Esophagus muscularis mucosa (tissue), 4 donors: Measurements from ENCODE around the gene SMIM27. TPM values are rescaled to one million over a fixed set of nuclear protein-coding genes. Genes with fewer than 3 reads are reported as not detected.

ENCODE experiments used
- DNase-seq: peaks from one replicate; pipeline ENCODE4 v3.0.0-alpha.2; 2017; ENCODE audit errors: extremely low spot score
- H3K27ac ChIP-seq, 4 donors: fragments of 200-600 bp; sonication (generic); replicated peaks in 1 of 4; 1 replicate in 3 of 4; 2 replicates in 1 of 4; pipeline ENCODE4 v1.5.1; 2016 to 2019; ENCODE audit warnings: mild to moderate bottlenecking in 1 of 4
- H3K27me3 ChIP-seq, 4 donors: fragments of 200-600 bp; sonication (generic); one replicate each; pipeline versions ENCODE4 v1.5.1 to v1.6.0; 2016 to 2019
- H3K36me3 ChIP-seq, 4 donors: fragments of 200-600 bp; sonication (generic); one replicate each; pipeline ENCODE4 v1.5.1; 2016 to 2019
- H3K4me1 ChIP-seq, 4 donors: fragments of 200-600 bp; sonication (generic); one replicate each; pipeline ENCODE4 v1.5.1; 2016 to 2019
- H3K4me3 ChIP-seq, 4 donors: fragments of 200-600 bp; sonication (generic); 1 replicate in 2 of 4; 2 replicates in 2 of 4; pipeline ENCODE4 v1.5.1; 2016 to 2019; ENCODE audit warnings: mild to moderate bottlenecking in 4 of 4, moderate library complexity in 1 of 4
- H3K9me3 ChIP-seq, 4 donors: fragments of 200-600 bp; sonication (generic); 1 replicate in 3 of 4; 2 replicates in 1 of 4; pipeline ENCODE4 v1.5.1; 2016 to 2019
- EP300 ChIP-seq: sonication (generic); formaldehyde crosslinking; IDR thresholded peaks from one replicate; pipeline ENCODE4 v1.6.1; 2017; ENCODE audit warnings: antibody characterized with exemption
- POLR2A ChIP-seq: fragments of 450-650 bp; IDR thresholded peaks from one replicate; pipeline ENCODE4 v1.6.1; 2017; ENCODE audit warnings: antibody characterized with exemption, moderate library complexity, mild to moderate bottlenecking, low read depth
- POLR2AphosphoS5 ChIP-seq, 2 donors: sonication (generic); formaldehyde crosslinking; IDR thresholded peaks; one replicate each; pipeline ENCODE4 v1.6.1; 2017; ENCODE audit warnings: antibody characterized with exemption in 2 of 2
- WGBS: methylation state at CpG from one replicate; pipeline ENCODE4 v1.1.5; 2018; 5-methylcytosine and 5-hydroxymethylcytosine counted together
- intact Hi-C: fragments of 100-400 bp; cut with DNase I; formaldehyde crosslinking; loops from one replicate; pipeline ENCODE4 v1.15.1; 2023
- total RNA-seq, 4 donors: library from RNA; depleted of rRNA; stranded (reverse); fragments of >200 nt; gene quantifications; one replicate each; pipeline versions ENCODE4 v1.1.0 to v1.2.1, GENCODE V29; 2016
- TF ChIP-seq, protein P1 (sequence below), 3 experiments: fragments of 200-600 bp in 2 of 3; fragments of 450-650 bp in 1 of 3; sonication (generic) in 2 of 3; IDR thresholded peaks; one replicate each; pipeline ENCODE4 v1.5.1; 2017 to 2019; ENCODE audit warnings: antibody characterized with exemption in 3 of 3, mild to moderate bottlenecking in 2 of 3, moderate library complexity in 1 of 3

The SMIM27 gene, protein sequence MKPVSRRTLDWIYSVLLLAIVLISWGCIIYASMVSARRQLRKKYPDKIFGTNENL
- total RNA-seq: 10 to 100 TPM in 1 of 4 donors, 1 to 10 TPM in 3; 4.8 to 11.2 (median 7.8) TPM

DNA sequence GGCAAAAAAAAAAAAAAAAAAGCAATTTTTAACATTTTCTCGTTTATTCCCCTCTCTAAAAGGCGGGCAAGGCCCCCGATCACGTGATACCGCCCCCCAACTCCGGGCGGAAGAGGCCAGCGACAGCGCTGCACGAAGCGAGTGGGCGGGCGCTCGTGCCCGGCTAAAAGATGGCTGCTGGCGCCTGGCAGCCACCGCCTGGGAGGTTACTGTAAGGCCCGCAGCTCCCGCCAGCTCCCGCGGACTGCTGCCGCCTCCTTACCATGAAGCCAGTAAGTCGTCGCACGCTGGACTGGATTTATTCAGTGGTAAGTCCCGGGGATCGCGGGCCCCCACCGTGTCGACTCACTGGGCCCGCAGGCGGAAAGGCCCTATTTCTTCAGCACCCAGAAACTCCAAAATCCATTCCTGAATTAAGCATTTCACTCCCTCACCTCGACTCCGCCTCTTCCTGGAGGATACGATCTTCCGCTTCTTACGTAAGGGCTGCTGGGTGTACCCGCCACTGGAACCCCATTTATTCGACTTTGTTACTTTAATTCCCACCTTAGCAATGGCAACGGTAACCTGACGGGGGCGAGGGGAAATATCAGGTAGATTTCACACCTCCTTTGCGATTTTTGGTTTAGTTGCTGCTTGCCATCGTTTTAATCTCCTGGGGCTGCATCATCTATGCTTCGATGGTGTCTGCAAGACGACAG, at the start of gene SMIM27, which contains the start of gene TOPORS:
SMIM27 (plus strand) TSS at position 156 of the 701 bp plus-strand sequence; CDS start at position 264, 108 bp downstream.
TOPORS (minus strand) TSS at position 415 of the 701 bp plus-strand sequence; CDS start at position 265, 150 bp downstream.
- no peaks in the 10 kb centered on the region for H3K27me3 ChIP-seq
- H3K4me3 ChIP-seq: peak within 1 kb of the TSS; percentile 69 to 86 (median 78)
- TF ChIP-seq POLR2AphosphoS5 (IDR thresholded peaks at IDR 0.05) (peak; percentile 85 to 90), POLR2A (peak; percentile 19), EP300 (no peak)
- TF ChIP-seq, protein P1, sequence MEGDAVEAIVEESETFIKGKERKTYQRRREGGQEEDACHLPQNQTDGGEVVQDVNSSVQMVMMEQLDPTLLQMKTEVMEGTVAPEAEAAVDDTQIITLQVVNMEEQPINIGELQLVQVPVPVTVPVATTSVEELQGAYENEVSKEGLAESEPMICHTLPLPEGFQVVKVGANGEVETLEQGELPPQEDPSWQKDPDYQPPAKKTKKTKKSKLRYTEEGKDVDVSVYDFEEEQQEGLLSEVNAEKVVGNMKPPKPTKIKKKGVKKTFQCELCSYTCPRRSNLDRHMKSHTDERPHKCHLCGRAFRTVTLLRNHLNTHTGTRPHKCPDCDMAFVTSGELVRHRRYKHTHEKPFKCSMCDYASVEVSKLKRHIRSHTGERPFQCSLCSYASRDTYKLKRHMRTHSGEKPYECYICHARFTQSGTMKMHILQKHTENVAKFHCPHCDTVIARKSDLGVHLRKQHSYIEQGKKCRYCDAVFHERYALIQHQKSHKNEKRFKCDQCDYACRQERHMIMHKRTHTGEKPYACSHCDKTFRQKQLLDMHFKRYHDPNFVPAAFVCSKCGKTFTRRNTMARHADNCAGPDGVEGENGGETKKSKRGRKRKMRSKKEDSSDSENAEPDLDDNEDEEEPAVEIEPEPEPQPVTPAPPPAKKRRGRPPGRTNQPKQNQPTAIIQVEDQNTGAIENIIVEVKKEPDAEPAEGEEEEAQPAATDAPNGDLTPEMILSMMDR (IDR thresholded peaks at IDR 0.05): peak in 1 of 3 experiments; percentile 4
- peak within 1 kb of the TSS; percentile 90 to 96 (median 92) for H3K27ac ChIP-seq
- H3K36me3 ChIP-seq: peaks cover 0 to 10% (median 0%) of the 10 kb centered on the region in 4 donors
- peaks cover 26 to 41% (median 34%) of the 10 kb centered on the region in 4 donors for H3K4me1 ChIP-seq
- intact Hi-C loops: loop anchor here (5.0 kb wide), 1 partner anchor 165 kb away; no protein-coding TSS in a partner anchor
- H3K9me3 ChIP-seq: no peaks in the 10 kb centered on the region
- DNase-seq: peak; percentile 96
- WGBS: under 1% methylated on average over 29 of the region's 46 CpGs

DNA sequence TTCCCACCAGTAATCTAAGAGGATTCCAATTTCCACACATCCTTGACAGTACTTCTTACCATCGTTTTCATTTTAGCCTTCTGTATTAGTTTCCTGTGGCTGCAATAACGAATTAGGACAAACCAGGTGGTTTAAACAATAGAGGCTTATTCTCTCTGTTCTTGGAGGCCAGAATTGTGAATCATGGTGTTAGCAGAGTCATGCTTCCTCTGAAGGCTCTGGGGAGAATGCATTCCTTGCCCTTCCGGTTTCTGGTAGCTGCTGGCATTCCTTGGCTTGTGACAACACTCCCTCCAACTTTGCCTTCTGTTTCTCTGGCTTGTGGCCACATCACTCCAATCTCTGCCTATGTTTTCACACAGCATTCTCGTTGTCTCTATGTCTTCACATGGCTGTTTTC, 49.7 kb upstream of the SMIM27 start:
- intact Hi-C loops: no loop called here
- Histone ChIP-seq H3K4me3 (no peak overlapping the region), H3K4me1 (peaks cover 0 to 5% (median under 1%) of the 10 kb centered on the region in 4 donors), H3K36me3 (peaks cover 8 to 33% (median 23%) of the 10 kb centered on the region in 4 donors), H3K27ac (no peak overlapping the region), H3K9me3 (no peaks in the 10 kb centered on the region), H3K27me3 (no peaks in the 10 kb centered on the region)
- 74% methylated on average over 4 of the region's 4 CpGs for WGBS
- no peak for DNase-seq
- TF ChIP-seq POLR2A (no peak), POLR2AphosphoS5 (IDR thresholded peaks at IDR 0.05) (no peak), EP300 (no peak)
- TF ChIP-seq, protein P1 (IDR thresholded peaks at IDR 0.05): no peak

DNA sequence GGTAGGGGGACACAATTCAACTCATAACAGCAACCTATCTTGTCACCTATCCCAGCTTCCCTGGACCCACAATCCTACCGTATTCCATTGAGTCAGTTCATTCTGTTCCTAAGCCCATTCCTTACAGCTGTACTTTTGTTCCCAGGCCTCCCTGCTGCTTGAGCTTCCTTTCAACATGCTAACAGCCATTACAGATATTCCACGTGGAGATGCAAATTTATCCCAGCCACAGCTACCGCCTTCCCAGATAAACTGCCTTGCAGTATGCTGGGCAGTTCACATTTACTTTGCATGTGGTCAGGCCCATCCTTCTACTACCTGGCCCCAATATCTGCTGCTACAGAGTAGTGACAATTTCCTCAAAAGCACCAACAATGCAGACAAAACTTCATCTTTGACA, 49.1 kb upstream of the SMIM27 start:
- H3K9me3 ChIP-seq: no peaks in the 10 kb centered on the region
- DNase-seq: no peak
- H3K4me3 ChIP-seq: no peak overlapping the region
- peaks cover 8 to 28% (median 18%) of the 10 kb centered on the region in 4 donors for H3K36me3 ChIP-seq
- intact Hi-C loops: no loop called here
- 89% methylated on average over 3 of the region's 3 CpGs for WGBS
- H3K4me1 ChIP-seq: peaks cover 0 to 5% (median 2%) of the 10 kb centered on the region in 4 donors
- no peaks in the 10 kb centered on the region for H3K27me3 ChIP-seq
- TF ChIP-seq POLR2AphosphoS5 (IDR thresholded peaks at IDR 0.05): no peak
- no peak for TF ChIP-seq POLR2A
- TF ChIP-seq EP300: no peak
- TF ChIP-seq, protein P1 (IDR thresholded peaks at IDR 0.05): no peak
- no peak overlapping the region for H3K27ac ChIP-seq

DNA sequence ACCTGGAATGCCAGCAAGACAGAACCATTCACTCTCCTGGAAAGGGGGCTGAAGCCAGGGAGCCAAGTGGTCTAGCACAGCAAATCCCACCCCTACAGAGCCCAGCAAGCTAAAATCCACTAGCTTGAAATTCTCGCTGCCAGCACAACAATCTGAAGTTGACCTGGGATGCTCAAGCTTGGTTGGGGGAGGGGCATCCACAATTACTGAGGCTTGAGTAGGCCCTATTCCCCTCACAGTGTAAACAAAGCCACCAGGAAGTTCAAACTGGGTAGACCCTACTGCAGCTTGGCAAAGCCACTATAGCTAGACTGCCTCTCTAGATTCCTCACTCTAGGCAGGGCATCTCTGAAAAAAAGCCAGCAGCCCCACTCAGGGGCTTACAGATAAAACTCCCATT, 43.4 kb upstream of the SMIM27 start:
- WGBS: no CpG with 5 or more reads among the region's 1 CpG
- H3K4me3 ChIP-seq: no peak overlapping the region
- intact Hi-C loops: no loop called here
- peaks cover 0 to 7% (median 2%) of the 10 kb centered on the region in 4 donors for H3K36me3 ChIP-seq
- H3K27ac ChIP-seq: no peak overlapping the region
- no peaks in the 10 kb centered on the region for H3K9me3 ChIP-seq
- no peaks in the 10 kb centered on the region for H3K27me3 ChIP-seq
- DNase-seq: no peak
- peaks cover 0 to 17% (median 8%) of the 10 kb centered on the region in 4 donors for H3K4me1 ChIP-seq
- no peak for TF ChIP-seq EP300
- TF ChIP-seq POLR2A: no peak
- TF ChIP-seq, protein P1 (IDR thresholded peaks at IDR 0.05): no peak
- no peak for TF ChIP-seq POLR2AphosphoS5 (IDR thresholded peaks at IDR 0.05)
